Measurements from ENCODE around the gene GALNT5.

The GALNT5 gene

DNA sequence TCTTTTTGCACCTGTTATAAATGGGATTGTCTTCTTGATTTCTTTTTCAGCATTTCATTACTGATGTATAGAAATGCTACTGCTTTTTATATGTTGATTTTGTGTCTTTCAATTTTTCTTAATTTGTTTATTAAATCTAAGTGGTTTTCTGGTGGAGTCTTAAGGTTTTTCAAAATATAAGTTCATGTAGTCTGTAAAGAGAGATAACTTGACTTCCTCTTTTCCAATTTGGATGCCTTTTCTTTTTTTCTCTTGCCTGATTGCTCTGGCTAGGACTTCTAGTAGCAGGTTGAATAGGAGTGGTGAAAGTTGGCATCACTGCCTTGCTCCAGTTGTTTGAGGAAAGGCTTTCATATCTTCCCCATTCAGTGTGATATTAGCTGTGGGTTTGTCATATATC, 28.6 kb upstream of the GALNT5 start:
- no peaks in the 10 kb centered on the region for H3K27me3 ChIP-seq (ENCODE audit: control insufficient read depth, insufficient read depth, low read length)
- DNase-seq (ENCODE audit: low read depth, low spot score) = no peak
- no peaks in the 10 kb centered on the region for H3K9me3 ChIP-seq (ENCODE audit: control insufficient read depth, insufficient read depth, low read length)
- H3K4me1 ChIP-seq (ENCODE audit: control insufficient read depth, insufficient read depth, low read length) = no peaks in the 10 kb centered on the region
- H3K36me3 ChIP-seq (ENCODE audit: control insufficient read depth, insufficient read depth, low read length) = no peaks in the 10 kb centered on the region
- H3K4me3 ChIP-seq (ENCODE audit: low read length) = no peak overlapping the region
- no peak overlapping the region for H3K27ac ChIP-seq (ENCODE audit: low read length)

DNA sequence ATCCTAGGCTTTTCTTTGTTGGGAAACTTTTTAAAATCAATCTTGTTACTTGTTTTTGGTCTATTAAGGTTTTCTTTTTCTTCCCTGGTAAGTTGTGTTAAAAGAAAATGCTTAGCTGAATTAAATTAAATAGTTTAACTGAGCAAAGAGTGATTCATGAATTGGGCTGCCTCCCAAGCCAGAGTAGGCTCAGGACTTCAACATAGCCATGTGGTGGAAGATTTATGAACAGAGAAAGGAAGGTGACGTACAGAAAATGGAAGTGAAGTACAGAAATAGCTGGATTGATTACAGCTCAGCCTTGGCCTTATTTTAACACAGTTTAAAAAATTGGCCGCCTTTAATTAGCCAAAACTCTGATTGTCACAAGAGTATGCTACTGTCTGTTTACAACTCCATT, 27.9 kb upstream of the GALNT5 start:
- Histone ChIP-seq H3K4me1 (ENCODE audit: control insufficient read depth, insufficient read depth, low read length) (no peaks in the 10 kb centered on the region), H3K4me3 (ENCODE audit: low read length) (no peak overlapping the region), H3K9me3 (ENCODE audit: control insufficient read depth, insufficient read depth, low read length) (no peaks in the 10 kb centered on the region), H3K36me3 (ENCODE audit: control insufficient read depth, insufficient read depth, low read length) (no peaks in the 10 kb centered on the region), H3K27ac (ENCODE audit: low read length) (no peak overlapping the region), H3K27me3 (ENCODE audit: control insufficient read depth, insufficient read depth, low read length) (no peaks in the 10 kb centered on the region)
- no peak for DNase-seq (ENCODE audit: low read depth, low spot score)
- WGBS (ENCODE audit: insufficient coverage, insufficient read length) = no CpG with 5 or more reads among the region's 2 CpGs

DNA sequence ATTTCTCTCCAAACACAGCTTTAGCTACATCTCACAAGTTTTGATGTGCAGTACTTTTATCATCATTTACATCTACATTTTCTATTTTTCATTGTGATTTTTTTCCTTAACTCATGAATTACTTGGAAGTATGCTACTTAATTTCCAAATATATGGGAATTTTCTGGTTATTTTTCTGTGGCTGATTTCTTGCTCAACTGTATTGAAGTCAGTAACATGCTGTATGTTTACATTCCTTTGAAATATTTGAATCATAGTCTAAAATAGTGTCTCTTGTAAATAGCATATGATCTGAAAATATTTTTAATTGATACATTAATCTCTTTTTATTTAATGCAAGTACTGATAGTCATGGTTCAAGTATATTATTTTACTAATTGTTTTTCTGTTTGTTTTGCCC, 26.0 kb upstream of the GALNT5 start:
- H3K27ac ChIP-seq (ENCODE audit: low read length) = no peak overlapping the region

DNA sequence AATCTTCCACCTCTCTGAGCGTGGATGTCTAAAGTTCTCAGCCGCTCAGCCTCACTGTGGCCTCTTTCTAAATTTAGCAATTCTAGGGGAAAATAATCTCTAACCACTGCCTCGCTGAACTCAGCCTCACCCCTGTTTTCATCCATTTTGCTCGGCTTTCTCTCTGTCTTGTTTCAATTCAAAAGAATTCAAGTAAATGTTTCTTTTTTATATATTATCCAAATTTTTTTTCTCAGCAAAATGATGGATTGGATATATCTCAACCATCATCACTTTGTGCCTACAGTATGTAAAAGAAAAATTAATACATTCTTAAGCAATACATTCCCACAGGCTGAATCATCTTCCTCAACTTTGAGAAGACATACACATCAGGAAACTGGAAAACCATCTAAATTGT, 24.0 kb upstream of the GALNT5 start:
- Histone ChIP-seq H3K4me3 (ENCODE audit: low read length) (no peak overlapping the region), H3K27ac (ENCODE audit: low read length) (no peak overlapping the region), H3K9me3 (ENCODE audit: control insufficient read depth, insufficient read depth, low read length) (no peaks in the 10 kb centered on the region), H3K4me1 (ENCODE audit: control insufficient read depth, insufficient read depth, low read length) (no peaks in the 10 kb centered on the region), H3K27me3 (ENCODE audit: control insufficient read depth, insufficient read depth, low read length) (no peaks in the 10 kb centered on the region), H3K36me3 (ENCODE audit: control insufficient read depth, insufficient read depth, low read length) (no peaks in the 10 kb centered on the region)
- no peak for DNase-seq (ENCODE audit: low read depth, low spot score)
- no CpG with 5 or more reads among the region's 4 CpGs for WGBS (ENCODE audit: insufficient coverage, insufficient read length)

More for the DNA sequence above, 26.0 kb upstream of the GALNT5 start:
- no peaks in the 10 kb centered on the region for H3K36me3 ChIP-seq (ENCODE audit: control insufficient read depth, insufficient read depth, low read length)
- no peak overlapping the region for H3K4me3 ChIP-seq (ENCODE audit: low read length)
- H3K27me3 ChIP-seq (ENCODE audit: control insufficient read depth, insufficient read depth, low read length) = no peaks in the 10 kb centered on the region
- H3K4me1 ChIP-seq (ENCODE audit: control insufficient read depth, insufficient read depth, low read length) = no peaks in the 10 kb centered on the region
- no peaks in the 10 kb centered on the region for H3K9me3 ChIP-seq (ENCODE audit: control insufficient read depth, insufficient read depth, low read length)
- no peak for DNase-seq (ENCODE audit: low read depth, low spot score)

DNA sequence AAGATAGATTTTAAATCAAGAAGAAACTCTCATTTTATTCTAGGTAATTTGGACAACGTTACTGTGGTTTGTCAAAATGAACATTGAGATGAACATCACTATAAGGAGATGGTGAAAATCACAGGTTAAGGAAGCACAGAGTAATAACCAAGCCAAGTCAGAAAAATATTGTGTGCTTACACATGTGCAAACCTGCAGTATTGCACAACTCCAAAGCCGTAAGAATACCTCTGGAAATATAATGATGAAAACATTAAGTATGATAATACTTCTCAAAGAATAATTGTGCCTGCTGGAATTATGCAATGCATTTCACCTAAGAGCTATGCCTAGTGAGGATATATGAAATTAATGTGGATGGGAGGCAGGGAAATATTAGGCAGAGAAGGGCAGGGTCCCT, 21.1 kb upstream of the GALNT5 start:
- no peaks in the 10 kb centered on the region for H3K9me3 ChIP-seq (ENCODE audit: control insufficient read depth, insufficient read depth, low read length)
- WGBS (ENCODE audit: insufficient coverage, insufficient read length) = no CpG with 5 or more reads among the region's 2 CpGs
- no peak overlapping the region for H3K27ac ChIP-seq (ENCODE audit: low read length)
- no peak for DNase-seq (ENCODE audit: low read depth, low spot score)
- no peak overlapping the region for H3K4me3 ChIP-seq (ENCODE audit: low read length)
- H3K27me3 ChIP-seq (ENCODE audit: control insufficient read depth, insufficient read depth, low read length) = no peaks in the 10 kb centered on the region
- no peaks in the 10 kb centered on the region for H3K4me1 ChIP-seq (ENCODE audit: control insufficient read depth, insufficient read depth, low read length)
- H3K36me3 ChIP-seq (ENCODE audit: control insufficient read depth, insufficient read depth, low read length) = no peaks in the 10 kb centered on the region

DNA sequence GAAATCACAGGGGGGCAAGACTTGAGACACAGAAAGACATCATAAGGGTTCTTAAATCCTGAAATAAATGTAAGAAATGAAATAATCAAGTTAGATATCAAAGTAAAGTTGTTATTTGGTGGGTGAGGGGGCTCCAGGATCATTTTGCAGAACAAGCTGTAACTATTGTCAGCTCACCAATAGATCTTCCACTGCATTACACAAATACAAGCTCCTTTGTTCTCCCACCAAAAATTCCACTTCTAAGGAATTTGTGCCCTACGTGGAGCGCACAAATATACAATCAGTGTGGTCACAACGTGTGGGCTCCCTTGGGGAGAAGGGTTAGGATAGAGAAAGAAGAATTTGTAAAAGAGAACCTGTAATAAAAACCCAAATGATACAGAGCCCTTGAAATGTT, 19.2 kb upstream of the GALNT5 start:
- no peak overlapping the region for H3K4me3 ChIP-seq (ENCODE audit: low read length)
- H3K9me3 ChIP-seq (ENCODE audit: control insufficient read depth, insufficient read depth, low read length) = no peaks in the 10 kb centered on the region
- H3K4me1 ChIP-seq (ENCODE audit: control insufficient read depth, insufficient read depth, low read length) = no peaks in the 10 kb centered on the region
- WGBS (ENCODE audit: insufficient coverage, insufficient read length) = no CpG with 5 or more reads among the region's 3 CpGs
- no peak for DNase-seq (ENCODE audit: low read depth, low spot score)
- H3K36me3 ChIP-seq (ENCODE audit: control insufficient read depth, insufficient read depth, low read length) = no peaks in the 10 kb centered on the region
- H3K27ac ChIP-seq (ENCODE audit: low read length) = no peak overlapping the region
- no peaks in the 10 kb centered on the region for H3K27me3 ChIP-seq (ENCODE audit: control insufficient read depth, insufficient read depth, low read length)

DNA sequence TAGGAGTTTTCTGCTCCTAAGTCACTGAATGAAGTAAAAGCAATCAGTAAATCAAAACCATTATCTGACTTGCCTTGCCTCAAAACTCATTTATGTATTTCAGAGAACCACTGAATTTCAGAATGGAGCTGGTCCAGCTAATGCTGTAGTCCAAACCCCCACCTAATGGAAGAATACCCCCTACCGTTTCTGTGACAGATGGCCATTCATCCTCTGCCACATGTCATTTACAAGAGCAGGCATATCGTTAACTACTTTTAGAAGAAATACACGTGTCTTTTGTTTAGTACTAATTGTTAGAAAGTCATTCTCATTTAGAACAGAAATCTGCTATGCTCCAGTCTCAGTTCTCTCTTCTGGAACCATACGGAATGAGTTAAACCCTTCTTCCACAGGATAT, 12.8 kb upstream of the GALNT5 start:
- H3K4me1 ChIP-seq (ENCODE audit: control insufficient read depth, insufficient read depth, low read length) = no peaks in the 10 kb centered on the region; the same call in 1 of the 2 replicates
- H3K27ac ChIP-seq (ENCODE audit: low read length) = no peak overlapping the region
- H3K9me3 ChIP-seq (ENCODE audit: control insufficient read depth, insufficient read depth, low read length) = no peaks in the 10 kb centered on the region
- H3K4me3 ChIP-seq (ENCODE audit: low read length) = no peak overlapping the region
- WGBS (ENCODE audit: insufficient coverage, insufficient read length) = no CpG with 5 or more reads among the region's 4 CpGs
- no peaks in the 10 kb centered on the region for H3K27me3 ChIP-seq (ENCODE audit: control insufficient read depth, insufficient read depth, low read length)
- H3K36me3 ChIP-seq (ENCODE audit: control insufficient read depth, insufficient read depth, low read length) = no peaks in the 10 kb centered on the region
- no peak for DNase-seq (ENCODE audit: low read depth, low spot score)

DNA sequence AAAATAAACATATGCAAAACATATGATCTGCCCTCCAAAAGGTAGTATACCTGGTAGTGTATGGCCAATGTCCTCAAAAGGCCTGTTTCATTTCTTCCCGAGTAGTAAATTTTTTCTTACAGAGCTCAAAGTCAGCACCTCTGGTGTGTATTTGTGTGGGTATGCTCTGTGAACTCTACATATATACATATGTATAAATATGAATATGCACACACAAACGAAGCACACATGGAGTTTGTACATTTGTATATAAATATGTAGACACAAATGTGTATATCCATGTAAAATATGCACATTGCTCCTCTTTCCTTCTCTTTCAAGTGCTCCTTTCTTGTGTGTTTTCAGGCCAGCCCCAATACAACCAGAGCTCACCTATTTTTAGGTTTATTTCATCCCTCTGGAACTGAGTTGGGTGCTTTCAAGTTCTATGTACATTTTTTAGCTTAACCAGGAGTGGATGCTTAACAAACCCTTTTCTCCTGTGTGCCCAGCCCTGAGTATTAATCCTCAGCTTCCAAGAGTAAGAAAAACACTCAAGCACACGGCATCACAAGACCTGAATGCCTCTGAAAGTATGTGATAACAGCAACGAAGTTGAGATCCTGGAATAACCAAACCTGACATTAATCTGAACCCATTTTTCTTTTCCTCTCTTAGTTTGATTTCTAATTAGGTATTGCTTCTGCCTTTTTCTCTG, 12.2 kb upstream of the GALNT5 start:
- Histone ChIP-seq H3K9me3 (ENCODE audit: control insufficient read depth, insufficient read depth, low read length) (no peaks in the 10 kb centered on the region), H3K36me3 (ENCODE audit: control insufficient read depth, insufficient read depth, low read length) (no peaks in the 10 kb centered on the region), H3K4me1 (ENCODE audit: control insufficient read depth, insufficient read depth, low read length) (no peaks in the 10 kb centered on the region; the same call in 1 of the 2 replicates), H3K27me3 (ENCODE audit: control insufficient read depth, insufficient read depth, low read length) (no peaks in the 10 kb centered on the region), H3K27ac (ENCODE audit: low read length) (no peak overlapping the region), H3K4me3 (ENCODE audit: low read length) (no peak overlapping the region)
- no CpG with 5 or more reads among the region's 4 CpGs for WGBS (ENCODE audit: insufficient coverage, insufficient read length)
- no peak for DNase-seq (ENCODE audit: low read depth, low spot score)

DNA sequence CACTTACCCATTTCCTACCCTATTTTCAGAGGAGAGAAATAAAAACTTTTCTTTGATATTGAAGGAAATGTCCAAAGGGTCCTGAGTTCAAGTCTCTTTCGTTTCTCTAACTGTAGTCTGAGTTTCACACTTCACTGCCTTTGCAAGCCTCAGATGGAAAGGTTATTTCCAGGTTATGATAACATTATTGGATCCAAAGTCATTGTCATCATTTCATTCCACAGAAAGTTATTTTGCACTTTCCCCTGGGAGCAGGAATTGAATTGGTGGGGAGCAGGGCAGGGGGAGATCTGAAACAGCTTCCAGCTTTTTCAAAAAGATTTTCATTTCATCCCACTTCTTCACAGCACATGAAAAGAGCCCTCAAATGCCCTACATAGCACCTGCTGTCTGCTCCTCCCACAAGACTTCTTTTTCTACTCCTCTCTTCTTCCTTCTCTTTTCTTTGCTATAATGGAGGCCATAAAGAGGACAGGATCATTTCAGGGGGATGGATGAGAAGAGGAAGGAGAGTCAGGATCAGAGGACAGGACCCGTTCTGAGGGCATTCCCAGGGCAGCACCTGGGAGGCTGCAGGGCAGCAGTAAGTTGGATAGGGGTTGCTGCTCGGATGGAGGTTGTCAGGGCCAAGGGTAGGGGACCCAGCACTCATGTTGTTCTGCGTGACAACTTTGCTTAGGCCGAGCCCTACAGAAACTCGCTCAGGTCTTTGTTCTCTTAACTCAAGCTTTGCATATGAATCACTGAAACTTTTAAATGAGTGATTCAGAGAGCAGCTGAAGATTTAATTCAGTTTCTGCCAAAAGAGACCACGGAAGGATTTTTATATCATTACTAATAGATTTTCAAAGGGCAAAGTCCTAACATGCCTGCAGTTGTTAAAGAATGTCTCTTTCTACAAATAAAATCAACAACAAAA, 11.4 kb upstream of the GALNT5 start:
- H3K4me3 ChIP-seq (ENCODE audit: low read length) = no peak overlapping the region
- DNase-seq (ENCODE audit: low read depth, low spot score) = peak; percentile 9
- no peak overlapping the region for H3K27ac ChIP-seq (ENCODE audit: low read length)
- H3K27me3 ChIP-seq (ENCODE audit: control insufficient read depth, insufficient read depth, low read length) = no peaks in the 10 kb centered on the region
- H3K36me3 ChIP-seq (ENCODE audit: control insufficient read depth, insufficient read depth, low read length) = no peaks in the 10 kb centered on the region
- H3K4me1 ChIP-seq (ENCODE audit: control insufficient read depth, insufficient read depth, low read length) = no peaks in the 10 kb centered on the region; the same call in 1 of the 2 replicates
- no peaks in the 10 kb centered on the region for H3K9me3 ChIP-seq (ENCODE audit: control insufficient read depth, insufficient read depth, low read length)
- no CpG with 5 or more reads among the region's 7 CpGs for WGBS (ENCODE audit: insufficient coverage, insufficient read length)

DNA sequence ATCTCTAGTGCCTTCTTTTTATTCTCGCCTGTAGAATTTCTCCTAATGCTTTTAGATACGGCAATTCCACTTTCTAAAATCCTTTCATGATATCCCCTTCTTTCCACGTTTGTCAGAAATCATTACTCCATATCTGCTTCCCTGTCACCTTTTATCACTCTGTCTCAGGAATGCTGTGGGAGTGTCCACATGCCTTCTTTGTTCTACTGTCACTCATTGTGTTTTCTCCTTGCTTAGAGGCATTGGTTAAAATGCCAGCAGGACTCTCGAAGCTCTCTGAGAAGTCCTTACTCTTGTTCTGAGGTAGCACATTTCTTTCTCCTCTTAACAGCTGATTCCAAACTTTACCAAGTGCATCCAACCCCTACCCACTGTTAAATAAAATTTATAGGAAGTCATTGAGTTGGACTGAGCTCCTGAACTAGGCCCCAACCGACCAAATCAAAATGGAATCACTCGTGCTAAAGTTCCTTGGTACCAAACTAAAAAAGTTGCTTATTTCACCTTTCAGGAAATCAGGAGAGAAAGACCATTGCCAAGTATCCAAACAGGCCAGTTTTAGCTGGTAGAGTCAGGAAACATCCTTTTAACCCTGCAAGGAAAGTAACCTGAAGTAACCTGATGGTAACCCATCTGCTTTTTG, 10.6 kb upstream of the GALNT5 start:
- no CpG with 5 or more reads among the region's 6 CpGs for WGBS (ENCODE audit: insufficient coverage, insufficient read length)
- H3K27me3 ChIP-seq (ENCODE audit: control insufficient read depth, insufficient read depth, low read length) = no peaks in the 10 kb centered on the region
- no peak overlapping the region for H3K4me3 ChIP-seq (ENCODE audit: low read length)
- H3K36me3 ChIP-seq (ENCODE audit: control insufficient read depth, insufficient read depth, low read length) = no peaks in the 10 kb centered on the region
- H3K4me1 ChIP-seq (ENCODE audit: control insufficient read depth, insufficient read depth, low read length) = no peaks in the 10 kb centered on the region; the same call in 1 of the 2 replicates
- DNase-seq (ENCODE audit: low read depth, low spot score) = peak; percentile 16
- no peak overlapping the region for H3K27ac ChIP-seq (ENCODE audit: low read length)
- no peaks in the 10 kb centered on the region for H3K9me3 ChIP-seq (ENCODE audit: control insufficient read depth, insufficient read depth, low read length)
